Stimulated activated CD8-positive, alpha-beta memory T cell treated with anti-CD3 and anti-CD28 coated beads, Interleukin-12 subunit alpha, Interleukin-12 subunit beta, amount 100 ng/mL, for 24 hours (primary cell): Measurements from ENCODE around the gene SLC26A6.

Experiments used
- DNase-seq: peaks from one replicate; pipeline ENCODE4 v3.0.0-alpha.2; 2020; ENCODE audit errors: extremely low read depth

Gene SLC26A6, protein sequence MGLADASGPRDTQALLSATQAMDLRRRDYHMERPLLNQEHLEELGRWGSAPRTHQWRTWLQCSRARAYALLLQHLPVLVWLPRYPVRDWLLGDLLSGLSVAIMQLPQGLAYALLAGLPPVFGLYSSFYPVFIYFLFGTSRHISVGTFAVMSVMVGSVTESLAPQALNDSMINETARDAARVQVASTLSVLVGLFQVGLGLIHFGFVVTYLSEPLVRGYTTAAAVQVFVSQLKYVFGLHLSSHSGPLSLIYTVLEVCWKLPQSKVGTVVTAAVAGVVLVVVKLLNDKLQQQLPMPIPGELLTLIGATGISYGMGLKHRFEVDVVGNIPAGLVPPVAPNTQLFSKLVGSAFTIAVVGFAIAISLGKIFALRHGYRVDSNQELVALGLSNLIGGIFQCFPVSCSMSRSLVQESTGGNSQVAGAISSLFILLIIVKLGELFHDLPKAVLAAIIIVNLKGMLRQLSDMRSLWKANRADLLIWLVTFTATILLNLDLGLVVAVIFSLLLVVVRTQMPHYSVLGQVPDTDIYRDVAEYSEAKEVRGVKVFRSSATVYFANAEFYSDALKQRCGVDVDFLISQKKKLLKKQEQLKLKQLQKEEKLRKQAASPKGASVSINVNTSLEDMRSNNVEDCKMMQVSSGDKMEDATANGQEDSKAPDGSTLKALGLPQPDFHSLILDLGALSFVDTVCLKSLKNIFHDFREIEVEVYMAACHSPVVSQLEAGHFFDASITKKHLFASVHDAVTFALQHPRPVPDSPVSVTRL

DNA sequence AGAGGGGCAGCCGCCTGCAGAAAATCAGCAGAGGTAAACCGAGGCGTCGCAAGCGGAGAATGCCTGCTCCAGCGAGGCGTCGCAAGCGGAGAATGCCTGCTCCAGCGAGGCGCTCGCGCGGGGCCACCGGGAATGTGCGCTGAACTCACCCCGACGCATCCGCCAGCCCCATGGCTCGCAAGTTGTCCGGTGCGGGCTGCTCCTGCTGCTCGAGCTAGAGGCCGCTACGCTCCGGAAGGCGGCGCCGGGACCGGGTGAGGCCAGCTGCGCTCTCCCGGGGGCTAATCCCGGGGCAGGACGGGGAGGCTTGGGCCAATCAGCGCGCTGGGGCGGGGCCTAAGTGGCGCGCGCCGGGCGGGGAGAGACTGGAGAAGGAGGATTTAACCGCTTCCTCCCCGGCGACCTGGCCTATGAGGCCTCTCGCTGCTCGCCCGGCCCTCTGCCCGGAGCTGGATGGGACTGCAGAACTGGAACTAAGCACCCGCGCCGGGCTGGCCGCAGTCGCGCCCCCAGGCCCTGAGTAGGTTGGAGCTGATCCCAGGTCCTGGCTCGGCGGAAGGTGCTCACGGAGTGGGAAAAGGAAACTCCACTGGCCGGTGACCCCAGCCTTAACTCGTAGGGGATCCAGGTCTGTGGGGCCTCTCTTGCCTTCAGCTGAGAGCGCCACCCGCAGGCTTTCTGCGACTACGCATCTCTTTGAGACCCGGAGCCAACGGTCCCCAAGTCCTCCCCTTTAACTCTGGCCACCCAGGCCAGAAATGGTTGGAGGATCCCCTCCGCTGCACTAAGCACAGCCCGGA is at the start of gene SLC26A6:
Gene SLC26A6, minus strand, starts transcription at position 240 of the 800 bp plus-strand sequence. Its CDS starts 68 bp downstream, at position 172.
- DNase-seq = peak; percentile 86

GRCh38 chr3:48684480-48685143 is 49.4 kb upstream of the SLC26A6 start:
- DNase-seq = no peak

GRCh38 chr3:48684054-48684349 is 48.7 kb upstream of the SLC26A6 start:
- DNase-seq = no peak

DNA sequence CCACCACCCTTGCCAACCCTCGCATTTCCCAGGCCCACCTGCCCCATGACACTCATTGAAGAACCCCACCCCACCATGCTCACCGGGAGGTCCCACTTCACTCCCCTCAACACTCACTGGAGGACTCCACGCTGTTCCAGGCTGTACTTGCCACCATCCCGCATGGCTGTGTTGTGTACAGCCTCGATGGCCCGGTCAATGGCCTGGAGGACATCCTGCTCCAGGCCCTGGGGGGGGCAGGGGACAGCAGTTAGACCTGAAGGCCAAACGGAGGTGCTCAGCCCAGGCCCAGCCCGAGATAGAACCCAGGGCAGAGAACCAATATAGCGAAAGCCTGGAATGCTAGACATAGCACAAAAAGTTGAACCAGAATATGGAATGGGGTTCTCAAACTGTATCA is 47.5 kb upstream of the SLC26A6 start:
- DNase-seq = no peak

GRCh38 chr3:48681974-48682610 is 46.8 kb upstream of the SLC26A6 start:
- no peak for DNase-seq

- no peak for DNase-seq
Measured at GRCh38 chr3:48681541-48681880, 46.2 kb upstream of the SLC26A6 start.

DNA sequence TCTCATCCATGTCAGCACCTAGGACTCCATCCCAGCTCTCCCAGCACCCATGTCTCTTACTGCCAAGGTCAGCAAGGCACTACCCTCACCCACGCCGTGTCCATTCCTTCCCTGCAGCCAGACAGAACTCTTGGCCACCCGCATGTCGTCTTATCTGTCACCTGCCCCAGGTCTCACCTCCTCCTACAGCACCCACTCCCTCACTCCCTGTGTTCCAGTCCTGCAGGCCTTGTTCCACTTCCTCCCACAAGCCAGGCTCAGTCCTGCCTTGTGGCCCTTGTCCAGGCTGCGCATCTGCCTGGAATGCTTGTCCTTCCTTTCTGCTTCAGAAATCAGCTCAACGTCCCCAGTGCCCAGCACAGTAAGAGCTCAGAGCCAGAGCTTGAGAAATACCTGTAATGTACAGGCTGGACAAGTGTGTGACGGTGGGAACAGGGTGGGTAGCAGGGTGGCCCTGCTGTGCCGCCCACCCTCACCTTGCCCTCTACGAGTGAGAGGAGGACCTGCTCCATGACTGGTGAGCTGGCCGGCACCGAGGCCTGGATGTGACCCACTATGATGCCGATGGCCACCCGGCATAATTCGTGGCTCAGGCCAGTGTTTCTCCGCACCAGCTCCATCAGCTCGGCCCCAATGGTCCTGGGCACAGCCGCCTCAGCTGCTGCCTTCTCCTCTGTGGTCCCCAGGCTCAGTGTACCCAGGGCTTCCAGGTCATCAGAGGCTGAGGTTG is 45.7 kb upstream of the SLC26A6 start:
- DNase-seq = no peak

DNA sequence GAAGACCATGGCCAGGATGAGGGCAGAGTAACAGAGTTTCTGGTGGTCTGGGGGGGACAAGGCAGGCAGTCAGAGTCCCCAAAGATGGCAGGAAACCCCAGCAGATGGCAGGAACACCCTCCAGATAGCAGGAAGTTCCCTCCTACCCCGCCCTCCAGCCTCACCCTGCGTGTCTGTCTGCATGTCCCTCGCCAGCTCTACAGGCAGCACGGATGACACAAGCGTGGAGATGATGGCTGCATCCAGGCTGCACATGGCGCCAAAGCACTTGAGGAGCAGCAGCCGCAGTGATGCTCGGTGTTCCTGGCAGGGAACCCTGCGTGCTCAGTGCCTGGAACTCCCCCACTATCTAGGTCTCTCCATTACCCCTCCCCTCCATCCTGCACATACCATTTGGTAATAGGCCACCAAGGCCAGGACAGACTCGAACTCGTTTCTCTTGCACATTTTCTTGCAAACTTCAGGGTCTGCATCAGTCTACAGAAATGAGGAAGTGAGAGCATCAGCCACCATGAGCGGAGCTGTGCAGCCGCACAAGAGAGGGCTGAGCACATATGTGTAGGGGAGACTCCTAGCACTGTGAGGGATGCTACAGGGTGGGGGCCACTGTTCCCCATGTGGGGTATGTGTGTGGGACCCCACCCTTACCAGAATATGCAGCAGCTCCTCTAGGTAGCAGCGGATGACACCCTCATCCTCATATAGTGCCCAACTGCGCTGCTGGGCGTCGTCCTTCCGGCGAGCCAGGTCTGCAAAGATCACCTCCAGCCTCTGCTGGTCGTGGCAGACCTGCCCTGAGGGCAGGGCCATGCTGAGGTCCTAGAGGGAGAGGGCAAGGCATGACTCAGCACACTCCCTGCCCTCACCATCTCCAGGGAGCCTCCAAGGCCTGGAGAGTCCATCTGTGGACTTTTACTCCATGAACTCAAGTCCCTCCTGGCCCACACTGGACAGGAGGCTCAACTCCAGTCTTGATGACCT is 44.4 kb upstream of the SLC26A6 start:
- DNase-seq = no peak

DNA sequence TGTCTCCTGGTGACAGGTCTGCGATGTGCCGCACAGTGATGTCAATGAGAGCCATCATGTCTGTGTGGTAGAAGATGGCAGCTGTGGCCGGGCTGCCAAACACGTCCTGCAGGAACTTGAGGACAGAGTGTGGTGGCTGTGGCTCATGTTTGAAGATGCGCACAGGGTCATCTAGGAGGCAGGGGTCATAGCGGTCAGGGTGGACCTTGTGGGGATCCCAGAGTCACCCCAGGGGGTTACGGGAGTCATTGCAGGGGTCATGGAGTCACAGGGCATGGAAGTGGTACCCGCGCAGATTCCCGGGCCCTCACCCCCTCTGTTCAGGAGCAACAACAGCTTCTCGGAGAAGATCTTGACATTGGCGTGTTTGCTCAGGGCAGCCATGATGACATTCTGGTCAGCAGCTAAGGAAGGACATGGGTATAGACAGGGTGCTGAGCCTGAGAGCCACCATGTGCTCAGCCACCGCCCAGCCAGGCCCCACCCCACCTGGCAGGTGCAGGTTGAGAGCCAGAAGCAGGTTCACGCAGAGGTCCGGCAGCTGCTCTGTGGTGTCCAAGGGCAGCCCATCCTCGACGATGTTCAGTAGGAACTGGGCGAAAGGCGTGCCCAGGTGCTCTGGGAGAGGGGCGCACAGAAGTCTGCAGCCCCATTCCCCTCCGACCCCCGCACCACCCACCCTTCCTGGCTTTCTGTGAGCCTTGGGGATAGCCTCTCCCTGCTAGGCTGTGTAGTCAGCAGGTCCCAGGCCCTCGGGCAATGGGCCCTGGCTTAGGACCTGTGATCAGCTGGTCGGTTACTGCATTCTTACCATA is 43.5 kb upstream of the SLC26A6 start:
- DNase-seq = no peak

DNA sequence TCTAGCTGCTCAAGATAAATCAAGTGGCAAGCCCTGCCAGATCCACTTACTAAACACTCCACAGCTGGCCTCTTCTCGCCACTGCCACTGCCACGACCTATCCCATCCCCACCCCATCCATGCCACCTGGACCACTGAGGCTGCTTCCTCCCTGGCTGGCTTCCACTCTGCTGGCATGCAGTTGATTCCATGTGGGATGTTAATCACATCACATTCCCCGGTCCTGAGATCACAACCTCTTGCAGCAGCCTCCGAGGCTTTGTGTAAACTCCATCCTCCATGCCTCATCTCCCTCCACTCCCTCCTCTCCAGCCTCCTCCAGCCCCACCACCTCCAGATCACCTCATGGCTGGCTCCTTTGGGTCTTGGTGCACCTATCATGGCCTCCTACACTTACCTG is 42.8 kb upstream of the SLC26A6 start:
- DNase-seq = no peak

GRCh38 chr3:48674505-48674904 is 39.2 kb upstream of the SLC26A6 start:
- DNase-seq = no peak

DNA sequence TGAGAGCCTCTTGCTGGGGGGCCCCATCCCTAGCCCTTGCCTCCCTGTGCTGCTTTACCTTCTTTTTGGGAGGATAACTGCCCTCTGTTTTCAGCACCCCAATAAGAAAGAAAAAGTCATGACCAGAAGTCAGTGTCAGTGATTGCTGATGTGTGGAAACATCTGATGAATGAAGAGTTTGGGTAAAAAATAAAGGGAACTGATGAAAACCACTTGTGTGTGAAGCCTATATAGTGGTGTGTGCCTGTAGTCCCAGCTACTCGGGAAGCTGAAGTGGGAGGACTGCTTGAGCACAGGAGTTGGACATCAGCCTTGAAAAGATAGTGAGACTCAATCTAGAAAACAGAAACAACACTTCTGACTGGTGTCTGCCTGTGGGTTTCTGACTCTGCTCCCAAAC is 37.3 kb upstream of the SLC26A6 start:
- DNase-seq = no peak

DNA sequence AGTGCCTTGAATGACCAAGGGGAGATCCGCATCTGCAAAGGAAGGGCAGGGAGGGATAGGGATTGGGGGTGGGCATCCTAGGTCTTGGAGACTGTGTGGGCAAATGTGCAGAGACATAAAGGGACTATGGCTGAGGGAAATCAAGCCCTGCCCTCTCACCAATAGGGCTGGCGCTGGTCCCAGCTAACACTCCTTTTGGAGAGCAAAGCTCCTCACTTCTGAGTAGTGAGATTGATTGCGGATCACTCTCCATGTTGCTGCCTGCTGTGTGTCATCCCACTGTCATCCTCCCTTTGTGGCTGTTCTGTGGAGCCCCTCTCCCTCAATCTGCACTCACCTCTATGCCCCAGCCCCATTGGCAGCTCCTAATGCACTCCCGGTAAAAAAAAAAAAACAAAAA is 29.7 kb upstream of the SLC26A6 start:
- no peak for DNase-seq

DNA sequence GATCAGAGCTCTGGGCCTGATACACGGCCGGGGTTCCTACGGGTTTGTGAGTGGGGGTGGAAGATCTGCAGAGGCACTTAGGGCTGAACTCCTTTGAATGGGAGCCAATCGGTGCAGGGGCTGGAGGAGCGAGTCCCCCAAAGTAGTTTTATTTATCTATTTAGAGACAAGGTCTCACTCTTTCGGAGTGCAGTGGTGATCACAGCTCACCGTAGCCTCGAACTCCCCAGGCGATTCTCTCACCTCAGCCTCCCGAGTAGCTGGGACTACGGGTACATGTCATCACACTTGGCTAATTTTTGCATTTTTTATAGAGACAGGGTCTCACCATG is 29.0 kb upstream of the SLC26A6 start:
- no peak for DNase-seq

- peak; percentile 66 for DNase-seq
Measured at GRCh38 chr3:48663489-48664312, 28.4 kb upstream of the SLC26A6 start.

- no peak for DNase-seq
Measured at GRCh38 chr3:48662753-48663488, 27.7 kb upstream of the SLC26A6 start, which contains the start of gene CELSR3. CELSR3 (minus strand) TSS chr3:48662886; CDS start chr3:48662634, 252 bp downstream.

GRCh38 chr3:48662145-48662752 is 27.0 kb upstream of the SLC26A6 start:
- no peak for DNase-seq
